Muscle of leg (tissue), 11 donors: ENCODE results near the gene SGCG. TPM values are rescaled to one million over a fixed set of nuclear protein-coding genes. Genes with fewer than 3 reads are reported as not detected.

Experiments used
- DNase-seq: peaks from one replicate; pipeline ENCODE4 v3.0.0; 2013
- H3K27ac ChIP-seq: one replicate; pipeline ENCODE4 v1.5.1; 2013; ENCODE audit warnings: mild to moderate bottlenecking, low read length, control low read depth
- H3K27me3 ChIP-seq: one replicate; pipeline ENCODE4 v1.6.1; 2013; ENCODE audit warnings: low read length; ENCODE audit not compliant: control insufficient read depth, insufficient read depth
- H3K36me3 ChIP-seq: one replicate; pipeline ENCODE4 v1.6.1; 2013; ENCODE audit warnings: low read length; ENCODE audit not compliant: control insufficient read depth, insufficient read depth
- H3K4me1 ChIP-seq: one replicate; pipeline ENCODE4 v1.6.1; 2013; ENCODE audit warnings: low read length; ENCODE audit not compliant: control insufficient read depth, insufficient read depth
- H3K4me3 ChIP-seq: one replicate; pipeline ENCODE4 v1.5.1; 2013; ENCODE audit warnings: low read length, control low read depth
- H3K9me3 ChIP-seq: replicated peaks from 2 replicates; pipeline ENCODE4 v1.6.1; 2013; ENCODE audit warnings: low read depth, low read length; ENCODE audit not compliant: control insufficient read depth
- WGBS: methylation state at CpG from one replicate; pipeline ENCODE4 v1.1.5; 2013; ENCODE audit warnings: missing lambda C conversion rate; ENCODE audit not compliant: insufficient coverage; 5-methylcytosine and 5-hydroxymethylcytosine counted together
- polyA plus RNA-seq, 8 donors: library from polyadenylated mRNA; unstranded; fragments of 120-200 nt; gene quantifications; one replicate each; pipeline versions ENCODE4 v1.2.1 to v1.2.3, GENCODE V29; 2013; ENCODE audit warnings: inconsistent platforms in 1 of 8, low replicate concordance in 1 of 8; ENCODE audit not compliant: insufficient read length in 8 of 8, insufficient read depth in 1 of 8
- total RNA-seq: library from RNA; stranded (reverse); fragments of 120-200 nt; gene quantifications from one replicate; pipeline ENCODE4 v1.2.4, GENCODE V29; 2013

The SGCG gene
- total and polyA plus RNA-seq, 9 donors: 39.7 to 68.0 (median 52.5) TPM

GRCh38 chr13:23349161-23349897 lies 168.6 kb downstream of the SGCG start:
- Histone ChIP-seq H3K4me1 (no peaks in the 10 kb centered on the region), H3K36me3 (peaks cover 37% of the 10 kb centered on the region), H3K27ac (no peak overlapping the region), H3K9me3 (no peaks in the 10 kb centered on the region), H3K4me3 (no peak overlapping the region), H3K27me3 (no peaks in the 10 kb centered on the region)
- DNase-seq: no peak
- WGBS: 91% methylated on average over 1 of the region's 4 CpGs

GRCh38 chr13:23350009-23350408 lies 169.2 kb downstream of the SGCG start:
- 71% methylated on average over 1 of the region's 3 CpGs for WGBS

GRCh38 chr13:23352161-23352560 lies 171.4 kb downstream of the SGCG start:
- Histone ChIP-seq H3K27ac (no peak overlapping the region), H3K36me3 (peaks cover 56% of the 10 kb centered on the region), H3K4me1 (no peaks in the 10 kb centered on the region), H3K27me3 (no peaks in the 10 kb centered on the region), H3K4me3 (no peak overlapping the region), H3K9me3 (no peaks in the 10 kb centered on the region)
- DNase-seq: no peak
- 20% methylated on average over 1 of the region's 4 CpGs for WGBS

More at GRCh38 chr13:23350009-23350408, 169.2 kb downstream of the SGCG start:
- no peak for DNase-seq
- H3K36me3 ChIP-seq: peaks cover 44% of the 10 kb centered on the region
- H3K9me3 ChIP-seq: no peaks in the 10 kb centered on the region
- H3K4me3 ChIP-seq: no peak overlapping the region
- no peaks in the 10 kb centered on the region for H3K27me3 ChIP-seq
- no peaks in the 10 kb centered on the region for H3K4me1 ChIP-seq
- no peak overlapping the region for H3K27ac ChIP-seq

DNA sequence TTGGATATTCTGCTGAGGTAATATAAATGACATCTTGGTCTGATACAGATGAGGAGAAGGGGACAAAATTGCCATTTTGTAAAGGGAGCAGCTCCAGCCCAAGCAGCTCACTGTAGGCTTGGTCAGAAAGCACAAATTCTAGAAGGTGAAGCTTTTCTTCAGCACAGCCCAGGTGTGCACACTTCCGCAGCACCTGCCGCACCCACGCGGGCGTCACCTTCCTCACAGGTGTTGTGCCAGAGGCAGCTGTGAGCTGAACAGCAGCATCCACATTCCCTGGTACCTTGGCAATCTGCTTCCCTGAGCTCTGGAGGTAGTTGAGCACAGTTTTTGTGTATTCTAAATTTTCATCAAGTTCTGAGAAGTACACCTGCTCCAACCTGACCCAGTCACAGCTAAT lies 173.7 kb downstream of the SGCG start:
- Histone ChIP-seq H3K27ac (no peak overlapping the region), H3K9me3 (no peaks in the 10 kb centered on the region), H3K36me3 (peaks cover 47% of the 10 kb centered on the region), H3K4me1 (no peaks in the 10 kb centered on the region), H3K27me3 (no peaks in the 10 kb centered on the region), H3K4me3 (no peak overlapping the region)
- WGBS: 93% methylated on average over 5 of the region's 5 CpGs
- DNase-seq: no peak

- DNase-seq: no peak
- H3K4me3 ChIP-seq: no peak overlapping the region
- 100% methylated on average over 2 of the region's 2 CpGs for WGBS
- H3K4me1 ChIP-seq: no peaks in the 10 kb centered on the region
- no peaks in the 10 kb centered on the region for H3K27me3 ChIP-seq
- no peak overlapping the region for H3K27ac ChIP-seq
- peaks cover 48% of the 10 kb centered on the region for H3K36me3 ChIP-seq
- no peaks in the 10 kb centered on the region for H3K9me3 ChIP-seq
Observed at GRCh38 chr13:23356368-23356767, 175.6 kb downstream of the SGCG start.

DNA sequence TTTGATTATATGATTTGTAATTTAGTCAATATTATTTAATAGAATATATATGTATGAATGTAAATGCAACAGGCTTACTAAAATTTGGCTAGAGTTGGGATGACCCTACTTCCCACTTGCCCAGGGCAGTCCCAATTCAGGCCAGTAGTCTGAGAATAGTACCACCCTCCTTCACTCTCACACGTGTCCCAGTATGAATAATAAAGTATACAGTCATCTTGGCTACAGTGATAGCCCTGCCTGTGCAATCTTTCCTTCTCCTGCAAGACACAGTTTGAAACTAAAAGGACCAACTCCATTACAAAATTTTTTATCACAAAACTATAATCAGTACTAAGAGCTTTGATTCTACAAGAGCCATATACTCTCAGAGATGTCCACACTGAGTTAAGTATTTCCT lies 176.6 kb downstream of the SGCG start:
- no CpG with 5 or more reads among the region's 1 CpG for WGBS
- Histone ChIP-seq H3K27ac (no peak overlapping the region), H3K36me3 (peaks cover 47% of the 10 kb centered on the region), H3K9me3 (no peaks in the 10 kb centered on the region), H3K4me3 (no peak overlapping the region), H3K4me1 (no peaks in the 10 kb centered on the region), H3K27me3 (no peaks in the 10 kb centered on the region)
- no peak for DNase-seq

DNA sequence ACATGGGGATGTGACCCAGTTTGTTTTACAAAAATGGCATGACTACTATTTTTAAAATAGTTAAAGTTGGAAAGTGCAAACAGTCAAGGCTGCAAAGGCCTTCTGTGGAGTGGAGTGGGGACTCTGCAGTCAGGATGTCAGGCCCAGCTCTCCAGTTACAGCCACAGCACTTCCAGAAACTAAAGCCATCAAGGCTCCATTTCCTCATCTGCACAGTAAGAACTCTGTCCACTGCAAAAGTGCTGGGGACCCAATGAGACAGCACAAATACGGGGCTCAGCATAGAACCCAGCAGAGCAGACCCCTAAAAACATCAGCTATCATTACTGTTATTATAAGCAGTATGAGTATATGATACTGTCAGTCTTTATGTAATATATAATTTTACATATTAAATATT lies 179.1 kb downstream of the SGCG start:
- no peaks in the 10 kb centered on the region for H3K4me1 ChIP-seq
- no peak overlapping the region for H3K27ac ChIP-seq
- no CpG with 5 or more reads among the region's 1 CpG for WGBS
- DNase-seq: no peak
- H3K27me3 ChIP-seq: no peaks in the 10 kb centered on the region
- H3K4me3 ChIP-seq: no peak overlapping the region
- H3K36me3 ChIP-seq: peaks cover 49% of the 10 kb centered on the region
- no peaks in the 10 kb centered on the region for H3K9me3 ChIP-seq

- Histone ChIP-seq H3K9me3 (no peaks in the 10 kb centered on the region), H3K27me3 (no peaks in the 10 kb centered on the region), H3K36me3 (peaks cover 60% of the 10 kb centered on the region), H3K4me1 (no peaks in the 10 kb centered on the region), H3K27ac (no peak overlapping the region), H3K4me3 (no peak overlapping the region)
- WGBS: no CpG with 5 or more reads among the region's 3 CpGs
- no peak for DNase-seq
Observed at GRCh38 chr13:23365652-23366051, 184.9 kb downstream of the SGCG start.

DNA sequence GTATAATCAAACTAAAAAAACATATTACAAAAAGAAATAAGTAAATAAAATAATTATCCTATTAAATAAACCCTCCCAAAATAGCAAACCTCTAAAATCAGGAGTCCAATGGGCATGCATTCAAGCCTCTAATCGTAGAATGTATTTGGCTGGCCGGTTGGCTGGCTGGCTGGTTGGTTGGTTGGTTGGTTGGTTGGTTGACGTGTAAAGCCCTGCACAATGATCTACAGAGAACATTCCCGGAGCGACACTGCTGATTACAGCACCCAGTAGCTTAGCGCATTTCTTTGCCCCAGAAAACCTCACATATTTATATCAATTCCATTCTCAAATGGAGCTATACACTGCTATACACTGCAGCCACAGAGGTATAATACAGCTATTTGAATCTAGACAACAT lies 187.1 kb downstream of the SGCG start:
- Histone ChIP-seq H3K4me1 (peaks cover 5% of the 10 kb centered on the region), H3K36me3 (peaks cover 57% of the 10 kb centered on the region), H3K27me3 (no peaks in the 10 kb centered on the region), H3K4me3 (no peak overlapping the region), H3K27ac (no peak overlapping the region), H3K9me3 (no peaks in the 10 kb centered on the region)
- DNase-seq: no peak
- WGBS: 80% methylated on average over 1 of the region's 6 CpGs

- H3K27ac ChIP-seq: no peak overlapping the region
- 65% methylated on average over 3 of the region's 5 CpGs for WGBS
- no peaks in the 10 kb centered on the region for H3K9me3 ChIP-seq
- H3K27me3 ChIP-seq: no peaks in the 10 kb centered on the region
- DNase-seq: no peak
- no peak overlapping the region for H3K4me3 ChIP-seq
- H3K36me3 ChIP-seq: peaks cover 36% of the 10 kb centered on the region
- peaks cover 23% of the 10 kb centered on the region for H3K4me1 ChIP-seq
Observed at GRCh38 chr13:23372264-23372906, 191.6 kb downstream of the SGCG start.
